Limb (tissue), 2 donors: ENCODE data around the gene ESRRA.

ENCODE experiments used
- DNase-seq, 2 donors: peaks; one replicate each; pipeline ENCODE4 v3.0.0-alpha.2; 2016; ENCODE audit errors: extremely low spot score in 2 of 2

Gene ESRRA

GRCh38 chr11:64348383-64349024 is 43.2 kb downstream of the ESRRA start:
- DNase-seq, result peak in 1 of 2 donors; percentile 39

- DNase-seq, result no peak
These were observed 43.7 kb downstream of the ESRRA start for GRCh38 chr11:64349025-64349387.

GRCh38 chr11:64349404-64349803 is 44.1 kb downstream of the ESRRA start:
- DNase-seq, result no peak

GRCh38 chr11:64351136-64351631 is 45.9 kb downstream of the ESRRA start:
- DNase-seq, result no peak

- peak in 1 of 2 donors; percentile 29 for DNase-seq
These were observed 47.0 kb downstream of the ESRRA start for GRCh38 chr11:64352099-64352994.

GRCh38 chr11:64352995-64353714 is 47.8 kb downstream of the ESRRA start:
- DNase-seq, result peak in 1 of 2 donors; percentile 43

GRCh38 chr11:64353715-64354506 is 48.6 kb downstream of the ESRRA start:
- peak in 1 of 2 donors; percentile 33 for DNase-seq

- peak in 1 of 2 donors; percentile 71 for DNase-seq
These were observed 50.0 kb downstream of the ESRRA start for GRCh38 chr11:64355078-64355940.

GRCh38 chr11:64356498-64357411 is 51.4 kb downstream of the ESRRA start:
- DNase-seq, result peak in 1 of 2 donors; percentile 62

GRCh38 chr11:64357446-64357845 is 52.1 kb downstream of the ESRRA start:
- no peak for DNase-seq

GRCh38 chr11:64357904-64358535 is 52.7 kb downstream of the ESRRA start:
- no peak for DNase-seq

GRCh38 chr11:64358536-64358906 is 53.2 kb downstream of the ESRRA start:
- no peak for DNase-seq

- DNase-seq, result peak in 1 of 2 donors; percentile 76
These were observed 53.8 kb downstream of the ESRRA start, which contains the start of gene RPS6KA4 for GRCh38 chr11:64358907-64359711. TSS of gene RPS6KA4 (plus strand) at chr11:64359162. CDS start at chr11:64359236, 74 bp downstream.

GRCh38 chr11:64359712-64360445 is 54.6 kb downstream of the ESRRA start:
- peak in 1 of 2 donors; percentile 58 for DNase-seq

- no peak for DNase-seq
These were observed 55.2 kb downstream of the ESRRA start for GRCh38 chr11:64360448-64360921.

GRCh38 chr11:64361659-64362058 is 56.3 kb downstream of the ESRRA start:
- DNase-seq, result no peak

- no peak for DNase-seq
These were observed 57.0 kb downstream of the ESRRA start for GRCh38 chr11:64362339-64362738.
